C4-2B (cell line): ENCODE measurements around the gene FAM76B.
"Not testable (repeated sequence)": the region's sequence is repeated elsewhere in the genome, so short reads cannot be mapped to it uniquely, and the experiment has no call there.

Experiments
- H3K27ac ChIP-seq: fragments of 450-650 bp; 2 replicates; pipeline ENCODE4 v1.5.1; 2017
- ZFX ChIP-seq: fragments of 450-650 bp; IDR thresholded peaks from 2 replicates; pipeline ENCODE4 v1.6.1; 2017
- TF ChIP-seq, protein P1 (sequence below): fragments of 450-650 bp; conservative IDR thresholded peaks from 2 replicates; pipeline ENCODE4 v1.5.1; 2017; ENCODE audit warnings: mild to moderate bottlenecking

The FAM76B gene

DNA sequence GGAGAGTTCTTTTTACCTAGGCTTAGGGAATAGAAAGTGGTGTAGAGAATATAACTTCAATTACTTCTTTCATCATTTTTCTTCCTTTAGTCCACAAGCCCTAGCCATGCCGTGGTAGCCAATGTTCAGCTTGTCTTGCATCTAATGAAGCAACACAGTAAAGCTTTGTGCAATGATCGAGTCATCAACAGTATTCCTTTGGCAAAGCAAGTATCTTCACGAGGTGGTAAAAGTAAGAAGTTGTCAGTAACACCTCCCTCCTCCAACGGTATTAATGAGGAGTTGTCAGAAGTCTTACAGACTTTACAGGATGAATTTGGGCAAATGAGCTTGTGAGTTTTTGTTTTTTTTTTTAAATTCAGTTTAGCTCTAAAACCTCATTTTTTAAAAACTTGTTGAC is 38.1 kb upstream of the FAM76B start:
- H3K27ac ChIP-seq: no peak overlapping the region
- TF ChIP-seq, protein P1, sequence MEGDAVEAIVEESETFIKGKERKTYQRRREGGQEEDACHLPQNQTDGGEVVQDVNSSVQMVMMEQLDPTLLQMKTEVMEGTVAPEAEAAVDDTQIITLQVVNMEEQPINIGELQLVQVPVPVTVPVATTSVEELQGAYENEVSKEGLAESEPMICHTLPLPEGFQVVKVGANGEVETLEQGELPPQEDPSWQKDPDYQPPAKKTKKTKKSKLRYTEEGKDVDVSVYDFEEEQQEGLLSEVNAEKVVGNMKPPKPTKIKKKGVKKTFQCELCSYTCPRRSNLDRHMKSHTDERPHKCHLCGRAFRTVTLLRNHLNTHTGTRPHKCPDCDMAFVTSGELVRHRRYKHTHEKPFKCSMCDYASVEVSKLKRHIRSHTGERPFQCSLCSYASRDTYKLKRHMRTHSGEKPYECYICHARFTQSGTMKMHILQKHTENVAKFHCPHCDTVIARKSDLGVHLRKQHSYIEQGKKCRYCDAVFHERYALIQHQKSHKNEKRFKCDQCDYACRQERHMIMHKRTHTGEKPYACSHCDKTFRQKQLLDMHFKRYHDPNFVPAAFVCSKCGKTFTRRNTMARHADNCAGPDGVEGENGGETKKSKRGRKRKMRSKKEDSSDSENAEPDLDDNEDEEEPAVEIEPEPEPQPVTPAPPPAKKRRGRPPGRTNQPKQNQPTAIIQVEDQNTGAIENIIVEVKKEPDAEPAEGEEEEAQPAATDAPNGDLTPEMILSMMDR: no peak
- TF ChIP-seq ZFX: no peak

DNA sequence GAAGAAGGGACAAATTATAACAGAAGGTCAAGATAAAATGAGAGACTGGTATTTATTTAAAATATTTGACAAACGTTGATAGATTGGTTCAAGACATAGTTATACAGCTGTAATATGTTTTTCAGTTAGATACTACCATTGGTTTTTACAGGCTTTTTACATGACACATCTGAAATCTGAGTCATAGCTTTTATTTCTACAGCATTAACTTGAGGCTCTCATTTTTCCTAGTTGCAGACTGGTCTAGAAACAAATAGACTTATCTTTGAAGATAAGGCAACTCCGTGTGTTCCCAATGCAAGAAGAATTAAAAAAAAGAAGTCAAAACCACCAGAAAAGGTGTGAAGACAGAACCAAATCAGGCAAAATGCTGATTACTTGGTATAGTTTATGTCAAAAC is 32.1 kb upstream of the FAM76B start:
- no peak overlapping the region for H3K27ac ChIP-seq
- TF ChIP-seq, protein P1: no peak
- no peak for TF ChIP-seq ZFX

DNA sequence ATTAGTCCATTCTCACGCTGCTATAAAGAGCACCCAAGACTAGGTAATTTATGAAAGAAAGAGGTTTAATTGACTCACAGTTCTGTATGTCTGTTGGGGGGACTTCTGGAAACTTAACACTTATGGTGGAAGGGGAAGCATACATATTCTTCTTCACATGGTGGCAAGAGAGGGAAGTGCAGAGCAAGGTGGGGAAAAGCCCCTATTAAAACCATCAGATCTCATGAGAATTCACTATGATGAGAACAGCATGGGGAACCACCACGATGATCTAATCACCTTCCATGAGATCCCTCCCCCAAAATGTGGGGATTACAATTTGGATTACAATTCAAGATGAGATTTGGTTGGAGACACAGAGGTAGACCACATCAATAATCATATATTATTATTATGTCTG is 26.5 kb upstream of the FAM76B start:
- TF ChIP-seq, protein P1: no peak
- TF ChIP-seq ZFX: no peak
- H3K27ac ChIP-seq: no peak overlapping the region

DNA sequence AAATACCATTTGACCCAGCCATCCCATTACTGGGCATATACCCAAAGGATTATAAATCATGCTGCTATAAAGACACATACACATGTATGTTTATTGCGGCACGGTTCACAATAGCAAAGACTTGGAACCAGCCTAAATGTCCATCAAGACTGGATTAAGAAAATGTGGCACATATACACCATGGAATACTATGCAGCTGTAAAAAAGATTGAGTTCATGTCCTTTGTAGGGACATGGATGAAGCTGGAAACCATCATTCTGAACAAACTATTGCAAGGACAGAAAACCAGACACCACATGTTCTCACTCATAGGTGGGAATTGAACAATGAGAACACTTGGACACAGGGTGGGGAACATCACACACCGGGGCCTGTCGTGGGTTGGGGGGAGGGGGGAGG is 21.5 kb upstream of the FAM76B start:
- not testable (repeated sequence) for H3K27ac ChIP-seq

DNA sequence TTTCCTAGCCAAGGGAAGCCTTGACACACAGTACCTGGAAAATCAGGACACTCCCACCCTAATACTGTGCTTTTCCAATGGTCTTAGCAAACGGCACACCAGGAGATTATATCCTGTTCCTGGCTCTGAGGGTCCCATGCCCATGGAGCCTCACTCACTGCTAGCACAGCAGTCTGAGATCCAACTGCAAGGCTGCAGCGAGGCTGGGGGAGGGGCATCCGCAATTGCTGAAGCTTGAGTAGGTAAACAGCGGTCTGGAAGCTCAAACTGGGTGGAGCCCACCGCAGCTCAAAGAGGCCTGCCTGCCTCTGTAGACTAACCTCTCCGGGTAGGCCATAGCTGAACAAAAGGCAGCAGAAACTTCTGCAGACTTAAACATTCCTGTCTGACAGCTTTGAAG is 16.9 kb upstream of the FAM76B start:
- not testable (repeated sequence) for H3K27ac ChIP-seq

DNA sequence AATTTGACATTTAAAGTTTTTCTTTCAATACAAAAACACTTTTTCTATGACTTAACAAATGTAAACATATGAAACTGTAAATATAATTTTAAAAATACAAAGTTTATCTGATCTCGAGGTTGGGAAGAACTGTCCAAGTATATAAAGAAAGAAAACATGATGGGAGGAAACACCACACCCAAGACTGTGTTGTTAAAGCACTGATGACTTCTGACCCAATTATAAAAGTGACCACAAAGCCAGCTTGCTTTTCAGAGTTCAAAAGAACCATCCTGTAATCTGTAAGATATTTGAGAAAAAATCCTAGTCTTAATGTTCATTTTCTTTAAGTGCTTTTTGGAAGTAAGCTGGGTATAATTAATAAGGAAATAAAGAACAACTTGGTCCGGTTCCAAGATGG is 16.3 kb upstream of the FAM76B start:
- no peak overlapping the region for H3K27ac ChIP-seq
- TF ChIP-seq, protein P1: no peak

DNA sequence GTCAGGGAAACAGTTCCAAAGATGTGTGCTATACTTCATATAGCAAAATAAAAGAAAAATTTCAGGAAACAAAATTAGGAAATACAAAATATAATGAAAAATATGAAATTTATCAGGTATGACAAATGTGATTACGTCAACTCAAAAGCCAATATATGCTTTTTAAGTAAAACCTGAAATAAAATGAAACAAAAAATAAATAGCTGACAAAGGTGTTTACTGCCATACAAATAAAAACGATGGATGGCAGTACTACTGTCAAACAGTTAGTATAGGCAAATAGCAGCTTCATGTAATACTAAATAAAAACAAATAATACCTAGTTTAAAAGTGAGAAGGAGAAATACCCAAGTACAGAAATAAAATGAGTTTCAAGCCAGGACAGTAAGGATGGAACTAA is 14.4 kb upstream of the FAM76B start:
- TF ChIP-seq, protein P1: no peak
- TF ChIP-seq ZFX: no peak
- no peak overlapping the region for H3K27ac ChIP-seq

DNA sequence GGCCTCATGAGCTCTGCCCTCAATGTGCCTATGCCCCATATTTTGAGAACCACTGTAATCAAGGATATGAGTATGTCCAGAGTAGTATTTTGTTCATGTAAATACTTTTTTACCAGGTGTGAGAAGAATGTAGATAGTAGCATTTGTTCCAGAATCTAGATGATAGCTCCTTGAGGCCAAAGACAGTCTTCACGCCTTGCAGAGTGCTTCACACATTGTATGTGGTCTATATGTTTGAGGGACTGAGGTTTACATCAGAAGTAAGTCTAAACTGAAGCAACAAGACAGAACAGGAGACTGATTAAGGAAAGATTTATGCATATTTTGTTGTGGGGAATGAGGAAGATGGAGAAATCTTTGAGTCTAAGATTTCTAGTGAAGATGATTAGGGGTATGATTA is 13.2 kb upstream of the FAM76B start:
- TF ChIP-seq ZFX: no peak
- TF ChIP-seq, protein P1: no peak

DNA sequence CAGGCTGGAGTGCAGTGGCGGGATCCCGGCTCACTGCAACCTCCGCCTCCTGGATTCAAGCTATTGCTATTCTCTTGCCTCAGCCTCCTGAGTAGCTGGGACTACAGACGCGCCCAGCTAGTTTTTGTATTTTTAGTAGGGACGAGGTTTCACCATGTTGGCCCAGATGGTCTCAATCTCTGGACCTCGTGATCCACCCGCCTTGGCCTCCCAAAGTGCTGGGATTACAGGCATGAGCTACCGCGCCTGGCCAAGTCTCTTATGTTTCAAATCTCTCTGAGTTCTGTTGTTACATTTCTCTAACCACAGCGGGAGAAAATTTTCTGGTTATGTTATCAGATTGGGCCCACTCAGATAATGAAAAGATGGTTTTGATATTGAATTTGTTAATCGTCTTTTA is 10.9 kb upstream of the FAM76B start:
- H3K27ac ChIP-seq: no peak overlapping the region
- TF ChIP-seq, protein P1: no peak
- TF ChIP-seq ZFX: no peak

More for the DNA sequence above, 13.2 kb upstream of the FAM76B start:
- no peak overlapping the region for H3K27ac ChIP-seq
